K562 (cell line): ENCODE measurements around the gene OR56A5. TPM values are rescaled to one million over a fixed set of nuclear protein-coding genes. Genes with fewer than 3 reads are reported as not detected.

ENCODE experiments used
- ATF3 ChIP-seq, 2 experiments: fragments of 450-650 bp in 1 of 2; sonication (generic) in 1 of 2; formaldehyde crosslinking in 1 of 2; IDR thresholded peaks in 1 of 2; conservative IDR thresholded peaks in 1 of 2; 2 replicates each; pipeline versions ENCODE4 v1.6.1 to v1.8.1; 2016 to 2023; ENCODE audit warnings: mild to moderate bottlenecking in 2 of 2, moderate library complexity in 2 of 2, inconsistent platforms in 1 of 2, missing genetic modification reagents in 1 of 2
- HBP1 ChIP-seq: fragments of 450-650 bp; formaldehyde crosslinking; IDR thresholded peaks from 2 replicates; pipeline ENCODE4 v1.4.0; 2022; ENCODE audit warnings: missing genetic modification characterization
- HOXB6 ChIP-seq: fragments of 250-450 bp; sonication (Bioruptor Pico); IDR thresholded peaks from 2 replicates; pipeline ENCODE4 v1.5.1; 2022; ENCODE audit warnings: mild to moderate bottlenecking, borderline replicate concordance
- JUND ChIP-seq, 2 experiments: IDR thresholded peaks; 2 replicates in 1 of 2; 3 replicates in 1 of 2; pipeline ENCODE4 v1.6.1; 2011; ENCODE audit warnings: borderline replicate concordance in 2 of 2, low read depth in 2 of 2, low read length in 2 of 2, improper control_type of control experiment in 1 of 2, missing biosample characterization in 1 of 2, missing genetic modification characterization in 1 of 2, missing genetic modification reagents in 1 of 2
- KAT8 ChIP-seq: fragments of 450-650 bp; IDR thresholded peaks from 2 replicates; pipeline ENCODE4 v1.6.1; 2016; ENCODE audit warnings: low read depth, mild to moderate bottlenecking
- LCOR ChIP-seq: sonication (generic); formaldehyde crosslinking; IDR thresholded peaks from 2 replicates; pipeline ENCODE4 v1.8.0; 2022; ENCODE audit warnings: mild to moderate bottlenecking, missing genetic modification reagents
- NFE2L1 ChIP-seq: fragments of 450-650 bp; IDR thresholded peaks from 2 replicates; pipeline ENCODE4 v1.6.1; 2016; ENCODE audit warnings: missing genetic modification characterization, low read depth, mild to moderate bottlenecking, missing compliant biosample characterization, moderate library complexity, borderline replicate concordance
- NR3C1 ChIP-seq: sonication (generic); formaldehyde crosslinking; IDR thresholded peaks from 2 replicates; pipeline ENCODE4 v1.8.1; 2022; ENCODE audit warnings: missing genetic modification reagents
- PATZ1 ChIP-seq: fragments of 250-450 bp; sonication (Bioruptor Pico); IDR thresholded peaks from 2 replicates; pipeline ENCODE4 v1.5.0; 2020; ENCODE audit warnings: mild to moderate bottlenecking, borderline replicate concordance
- SIRT6 ChIP-seq: IDR thresholded peaks from one replicate; pipeline ENCODE4 v1.6.1; 2012; ENCODE audit warnings: low read depth, mild to moderate bottlenecking, control low read depth, inconsistent platforms, low read length, moderate library complexity
- SUPT5H ChIP-seq: fragments of 450-650 bp; IDR thresholded peaks from 2 replicates; pipeline ENCODE4 v1.6.1; 2016
- ZBTB7A ChIP-seq: IDR thresholded peaks from 2 replicates; pipeline ENCODE4 v1.6.1; 2011; ENCODE audit warnings: low read depth, mild to moderate bottlenecking, low read length, moderate library complexity, borderline replicate concordance; ENCODE audit not compliant: control insufficient read depth
- ZNF57 ChIP-seq: fragments of 450-650 bp; formaldehyde crosslinking; IDR thresholded peaks from 2 replicates; pipeline ENCODE4 v1.4.0; 2020; ENCODE audit warnings: mild to moderate bottlenecking, moderate library complexity
- ZNF707 ChIP-seq: fragments of 250-450 bp; sonication (Bioruptor Pico); conservative IDR thresholded peaks from 2 replicates; pipeline ENCODE4 v1.8.0; 2022; ENCODE audit warnings: inconsistent platforms, mild to moderate bottlenecking, moderate library complexity
- polyA plus RNA-seq, 8 experiments: library from polyadenylated mRNA; depleted of rRNA in 4 of 8; stranded (reverse) in 5 of 8; unstranded in 3 of 8; fragments of >200 nt; fragmentation: Nextera tagmentation in 2 of 8; fragmentation: Illumina TruSeq in 1 of 8; extraction: Ambion mirVana in 2 of 8; extraction: Trizol in 1 of 8; gene quantifications; 2 replicates each; pipeline versions ENCODE4 v1.2.1 to v1.2.3, GENCODE V29; 2011 to 2014; ENCODE audit warnings: inconsistent platforms in 1 of 8, missing spikeins in 1 of 8
- total RNA-seq, 7 experiments: library from RNA; depleted of rRNA in 6 of 7; stranded (reverse); fragments of >200 nt in 6 of 7; fragmentation: Illumina TruSeq in 2 of 7; extraction: Trizol in 2 of 7; gene quantifications; 2 replicates each; pipeline versions ENCODE4 v1.2.1 to v1.2.3, GENCODE V29; 2011 to 2021; ENCODE audit warnings: low replicate concordance in 1 of 7
- TF ChIP-seq, protein P1 (sequence below): fragments of 250-450 bp; sonication (Bioruptor Pico); IDR thresholded peaks from 2 replicates; pipeline ENCODE4 v1.4.0; 2020; ENCODE audit warnings: mild to moderate bottlenecking, moderate library complexity
- TF ChIP-seq, protein P2 (sequence below): fragments of 250-450 bp; sonication (Bioruptor Pico); IDR thresholded peaks from 2 replicates; pipeline ENCODE4 v1.5.0; 2021

Gene OR56A5
- total and polyA plus RNA-seq, 9 of the 15 experiments (the other 6 are each of a cell fraction or from before 2014, with no cell fraction given), result not detected

GRCh38 chr11:5923794-5924193, 44.5 kb downstream of the OR56A5 start (continued):
- TF ChIP-seq, protein P1, sequence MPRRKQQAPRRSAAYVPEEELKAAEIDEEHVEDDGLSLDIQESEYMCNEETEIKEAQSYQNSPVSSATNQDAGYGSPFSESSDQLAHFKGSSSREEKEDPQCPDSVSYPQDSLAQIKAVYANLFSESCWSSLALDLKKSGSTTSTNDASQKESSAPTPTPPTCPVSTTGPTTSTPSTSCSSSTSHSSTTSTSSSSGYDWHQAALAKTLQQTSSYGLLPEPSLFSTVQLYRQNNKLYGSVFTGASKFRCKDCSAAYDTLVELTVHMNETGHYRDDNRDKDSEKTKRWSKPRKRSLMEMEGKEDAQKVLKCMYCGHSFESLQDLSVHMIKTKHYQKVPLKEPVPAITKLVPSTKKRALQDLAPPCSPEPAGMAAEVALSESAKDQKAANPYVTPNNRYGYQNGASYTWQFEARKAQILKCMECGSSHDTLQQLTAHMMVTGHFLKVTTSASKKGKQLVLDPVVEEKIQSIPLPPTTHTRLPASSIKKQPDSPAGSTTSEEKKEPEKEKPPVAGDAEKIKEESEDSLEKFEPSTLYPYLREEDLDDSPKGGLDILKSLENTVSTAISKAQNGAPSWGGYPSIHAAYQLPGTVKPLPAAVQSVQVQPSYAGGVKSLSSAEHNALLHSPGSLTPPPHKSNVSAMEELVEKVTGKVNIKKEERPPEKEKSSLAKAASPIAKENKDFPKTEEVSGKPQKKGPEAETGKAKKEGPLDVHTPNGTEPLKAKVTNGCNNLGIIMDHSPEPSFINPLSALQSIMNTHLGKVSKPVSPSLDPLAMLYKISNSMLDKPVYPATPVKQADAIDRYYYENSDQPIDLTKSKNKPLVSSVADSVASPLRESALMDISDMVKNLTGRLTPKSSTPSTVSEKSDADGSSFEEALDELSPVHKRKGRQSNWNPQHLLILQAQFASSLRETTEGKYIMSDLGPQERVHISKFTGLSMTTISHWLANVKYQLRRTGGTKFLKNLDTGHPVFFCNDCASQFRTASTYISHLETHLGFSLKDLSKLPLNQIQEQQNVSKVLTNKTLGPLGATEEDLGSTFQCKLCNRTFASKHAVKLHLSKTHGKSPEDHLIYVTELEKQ (CRISPR knock-in tag), result no peak
- TF ChIP-seq ZNF57, result no peak
- TF ChIP-seq, protein P2, sequence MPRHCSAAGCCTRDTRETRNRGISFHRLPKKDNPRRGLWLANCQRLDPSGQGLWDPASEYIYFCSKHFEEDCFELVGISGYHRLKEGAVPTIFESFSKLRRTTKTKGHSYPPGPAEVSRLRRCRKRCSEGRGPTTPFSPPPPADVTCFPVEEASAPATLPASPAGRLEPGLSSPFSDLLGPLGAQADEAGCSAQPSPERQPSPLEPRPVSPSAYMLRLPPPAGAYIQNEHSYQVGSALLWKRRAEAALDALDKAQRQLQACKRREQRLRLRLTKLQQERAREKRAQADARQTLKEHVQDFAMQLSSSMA (CRISPR knock-in tag), result no peak
- TF ChIP-seq ATF3 (IDR thresholded peaks at IDR 0.05), result peak; percentile 85
- no peak for TF ChIP-seq ATF3 (CRISPR knock-in tag; conservative IDR thresholded peaks at IDR 0.05)
- no peak for TF ChIP-seq KAT8
- no peak for TF ChIP-seq NR3C1 (CRISPR knock-in tag)
- TF ChIP-seq NFE2L1, result no peak
- no peak for TF ChIP-seq PATZ1 (CRISPR knock-in tag)
- TF ChIP-seq ZBTB7A, result no peak
- no peak for TF ChIP-seq HBP1 (CRISPR knock-in tag)
- no peak for TF ChIP-seq HOXB6
- TF ChIP-seq ZNF707 (CRISPR knock-in tag), result no peak
- no peak for TF ChIP-seq LCOR (CRISPR knock-in tag)
- peak; percentile 44; the same call in 1 of the 2 replicates for TF ChIP-seq JUND (IDR thresholded peaks at IDR 0.05; ENCODE audit: borderline replicate concordance, low read depth, low read length)
- peak; percentile 35; the same call in 1 of the 3 replicates for TF ChIP-seq JUND (tag; IDR thresholded peaks at IDR 0.05; ENCODE audit: borderline replicate concordance, low read depth, low read length)
- no peak for TF ChIP-seq SIRT6
- no peak for TF ChIP-seq SUPT5H
- TF ChIP-seq, all 486 proteins: peak for 4
